HepG2 (cell line): Measurements from ENCODE around the gene UBTD1. TPM values are rescaled to one million over a fixed set of nuclear protein-coding genes. Genes with fewer than 3 reads are reported as not detected.

Source experiments
- ATAC-seq: fragments of 200-7000 bp; cut with Tn5 transposase; 3 replicates; pipeline ENCODE4 v1.9.1; 2020; ENCODE audit warnings: mild to moderate bottlenecking, moderate library complexity
- BruUV-seq: library from RNA; stranded (reverse); fragments of 400-500 nt; replicated peaks from 2 replicates; lab custom pipeline; 2021; lab: Mats Ljungman, UMichigan
- CTCF ChIA-PET: fragments of 300-600 bp; formaldehyde crosslinking; extraction: SDS; loops from one replicate; lab custom pipeline; 2021; ENCODE audit warnings: low total read pairs, inconsistent platforms, low intra/inter-chr PET ratio; lab: Yijun Ruan, JAX
- POLR2A ChIA-PET: fragments of 350-600 bp; sonication (Branson Sonifier 250); formaldehyde crosslinking; loops from one replicate; lab custom pipeline; 2020; ENCODE audit warnings: antibody characterized with exemption, inconsistent platforms; lab: Yijun Ruan, JAX
- DNase-seq: peaks from one replicate; pipeline ENCODE4 v3.0.0-alpha.2; 2015; ENCODE audit warnings: low spot score
- FAIRE-seq: peaks from 3 replicates; lab custom pipeline; 2011; peaks lifted over from hg19 to GRCh38; lab: Jason Lieb, UNC
- H2AFZ ChIP-seq: one replicate; pipeline ENCODE4 v1.6.1; 2011; ENCODE audit warnings: low read length, inconsistent platforms
- H3K27ac ChIP-seq: fragments of 300-600 bp; 3 replicates; pipeline ENCODE4 v1.8.0; 2011; ENCODE audit warnings: mixed run types, mild to moderate bottlenecking, mixed read lengths, low read length, inconsistent platforms; ENCODE audit not compliant: insufficient read depth; ENCODE audit errors: extremely low read length
- H3K27me3 ChIP-seq, 2 experiments: fragments of 200-600 bp in 1 of 2; 2 replicates in 1 of 2; 3 replicates in 1 of 2; pipeline versions ENCODE4 v1.6.0 to v1.8.0; 2011; ENCODE audit warnings: low read length in 2 of 2, mild to moderate bottlenecking in 2 of 2, moderate library complexity in 2 of 2, inconsistent platforms in 1 of 2; ENCODE audit not compliant: insufficient read depth in 2 of 2, control insufficient read depth in 1 of 2
- H3K36me3 ChIP-seq, 2 experiments: fragments of 200-600 bp in 1 of 2; replicated peaks in 1 of 2; 2 replicates in 1 of 2; 3 replicates in 1 of 2; pipeline versions ENCODE4 v1.5.1 to v1.8.0; 2011; ENCODE audit warnings: low read length in 2 of 2, inconsistent platforms in 1 of 2; ENCODE audit not compliant: insufficient read depth in 2 of 2, control insufficient read depth in 1 of 2
- H3K4me1 ChIP-seq: 2 replicates; pipeline ENCODE4 v1.5.1; 2012; ENCODE audit warnings: low read length, inconsistent platforms; ENCODE audit not compliant: insufficient read depth
- H3K4me2 ChIP-seq: 2 replicates; pipeline ENCODE4 v1.6.0; 2011; ENCODE audit warnings: low read depth, low read length, inconsistent platforms
- H3K4me3 ChIP-seq, 3 experiments: fragments of 200-600 bp in 1 of 3; sonication (generic), shearing (Covaris generic) in 1 of 3; replicated peaks in 1 of 3; 2 replicates each; pipeline ENCODE4 v1.5.1; 2011 to 2016; ENCODE audit warnings: low read length in 3 of 3, inconsistent platforms in 2 of 3, low read depth in 2 of 3, mild to moderate bottlenecking in 2 of 3, control low read depth in 1 of 3, mixed read lengths in 1 of 3; ENCODE audit not compliant: insufficient read depth in 1 of 3
- H3K79me2 ChIP-seq: one replicate; pipeline ENCODE4 v1.6.1; 2011; ENCODE audit warnings: low read length, inconsistent platforms; ENCODE audit not compliant: insufficient read depth
- H3K9ac ChIP-seq: 2 replicates; pipeline ENCODE4 v1.6.0; 2011; ENCODE audit warnings: mild to moderate bottlenecking, low read depth, low read length, inconsistent platforms; ENCODE audit not compliant: insufficient read depth
- H3K9me3 ChIP-seq: 2 replicates; pipeline ENCODE4 v1.5.1; 2012; ENCODE audit warnings: mild to moderate bottlenecking, low read length
- H4K20me1 ChIP-seq: 2 replicates; pipeline ENCODE4 v1.6.0; 2011; ENCODE audit warnings: inconsistent platforms, mild to moderate bottlenecking, low read length, moderate library complexity; ENCODE audit not compliant: insufficient read depth
- CBFB ChIP-seq: sonication (generic); formaldehyde crosslinking; IDR thresholded peaks from 2 replicates; pipeline ENCODE4 v1.4.0; 2020; ENCODE audit warnings: missing genetic modification reagents
- CCDC6 ChIP-seq: sonication (generic); formaldehyde crosslinking; IDR thresholded peaks from 2 replicates; pipeline ENCODE4 v1.8.1; 2022; ENCODE audit warnings: mild to moderate bottlenecking, missing genetic modification reagents, moderate library complexity
- ETV5 ChIP-seq: IDR thresholded peaks from 2 replicates; pipeline ENCODE4 v1.6.1; 2018; ENCODE audit warnings: missing biosample characterization, missing genetic modification reagents, inconsistent platforms, borderline replicate concordance
- FOSL2 ChIP-seq: sonication (generic); formaldehyde crosslinking; IDR thresholded peaks from 2 replicates; pipeline ENCODE4 v1.4.0; 2020; ENCODE audit warnings: missing genetic modification reagents
- GATAD1 ChIP-seq: IDR thresholded peaks from 2 replicates; pipeline ENCODE4 v1.6.1; 2016; ENCODE audit warnings: missing genetic modification reagents, missing compliant biosample characterization
- HMG20B ChIP-seq: conservative IDR thresholded peaks from 2 replicates; pipeline ENCODE4 v1.6.1; 2016; ENCODE audit warnings: missing genetic modification reagents, missing compliant biosample characterization
- IRF2 ChIP-seq: IDR thresholded peaks from 2 replicates; pipeline ENCODE4 v1.6.1; 2018; ENCODE audit warnings: missing genetic modification reagents, missing compliant biosample characterization
- KLF11 ChIP-seq: IDR thresholded peaks from 2 replicates; pipeline ENCODE4 v1.6.1; 2016; ENCODE audit warnings: missing compliant biosample characterization
- MAFF ChIP-seq: IDR thresholded peaks from 2 replicates; pipeline ENCODE4 v1.6.1; 2011; ENCODE audit warnings: low read depth, low read length, improper control_type of control experiment
- MXI1 ChIP-seq: IDR thresholded peaks from 3 replicates; pipeline ENCODE4 v1.6.1; 2012; ENCODE audit warnings: low read depth, low read length, inconsistent platforms, borderline replicate concordance
- NCOA5 ChIP-seq: sonication (generic); formaldehyde crosslinking; IDR thresholded peaks from 2 replicates; pipeline ENCODE4 v1.4.0; 2020; ENCODE audit warnings: missing genetic modification reagents
- NFIC ChIP-seq: IDR thresholded peaks from 2 replicates; pipeline ENCODE4 v1.6.1; 2012; ENCODE audit warnings: mild to moderate bottlenecking, low read length, inconsistent platforms
- PHF5A ChIP-seq: IDR thresholded peaks from one replicate; pipeline ENCODE4 v1.6.1; 2018; ENCODE audit warnings: low read depth, missing genetic modification reagents; ENCODE audit not compliant: unreplicated experiment
- PLRG1 ChIP-seq: fragments of 450-650 bp; conservative IDR thresholded peaks from 2 replicates; pipeline ENCODE4 v1.6.1; 2016
- RBM39 ChIP-seq: fragments of 200-400 bp; formaldehyde crosslinking; IDR thresholded peaks from one replicate; pipeline ENCODE4 v1.6.1; 2018; ENCODE audit warnings: antibody characterized with exemption, mild to moderate bottlenecking, low read depth, low read length; ENCODE audit not compliant: poor library complexity, severe bottlenecking
- SAP130 ChIP-seq: IDR thresholded peaks from 2 replicates; pipeline ENCODE4 v1.6.1; 2016; ENCODE audit warnings: low read depth
- ZFY ChIP-seq: sonication (generic); formaldehyde crosslinking; IDR thresholded peaks from 2 replicates; pipeline ENCODE4 v1.4.0; 2020; ENCODE audit warnings: missing genetic modification reagents
- ZNF12 ChIP-seq: sonication (generic); formaldehyde crosslinking; IDR thresholded peaks from 2 replicates; pipeline ENCODE4 v1.5.0; 2020; ENCODE audit warnings: missing genetic modification reagents
- ZNF263 ChIP-seq: sonication (generic); formaldehyde crosslinking; IDR thresholded peaks from 2 replicates; pipeline ENCODE4 v1.4.0; 2020; ENCODE audit warnings: missing genetic modification reagents
- ZNF670 ChIP-seq: sonication (generic); formaldehyde crosslinking; IDR thresholded peaks from 2 replicates; pipeline ENCODE4 v1.8.0; 2022; ENCODE audit warnings: mild to moderate bottlenecking, missing genetic modification reagents, borderline replicate concordance
- ZNF672 ChIP-seq: sonication (generic); formaldehyde crosslinking; IDR thresholded peaks from 2 replicates; pipeline ENCODE4 v1.8.1; 2022; ENCODE audit warnings: missing genetic modification reagents
- ZNF674 ChIP-seq: sonication (generic); formaldehyde crosslinking; IDR thresholded peaks from 2 replicates; pipeline ENCODE4 v1.5.0; 2020; ENCODE audit warnings: low read depth, mild to moderate bottlenecking, missing genetic modification reagents
- ZNF788 ChIP-seq: sonication (generic); formaldehyde crosslinking; IDR thresholded peaks from 2 replicates; pipeline ENCODE4 v1.5.0; 2020; ENCODE audit warnings: mild to moderate bottlenecking, missing genetic modification reagents, borderline replicate concordance
- WGBS: methylation state at CpG from one replicate; pipeline ENCODE4 v1.1.6; 2017; ENCODE audit warnings: low lambda C conversion rate; 5-methylcytosine and 5-hydroxymethylcytosine counted together
- in situ Hi-C: cut with HindIII; loops from 2 replicates; pipeline ENCODE4 v1.10.0; 2017; ENCODE audit warnings: low pct_unique_long_range_greater_than_20kb; ENCODE audit not compliant: extremely low pct_ligation_motif_present
- intact Hi-C: fragments of 100-400 bp; cut with micrococcal nuclease; formaldehyde crosslinking; loops from one replicate; pipeline ENCODE4 v1.10.0; 2022; ENCODE audit not compliant: unreplicated experiment
- polyA plus RNA-seq, 8 experiments: library from polyadenylated mRNA; depleted of rRNA in 3 of 8; stranded (reverse) in 7 of 8; unstranded in 1 of 8; fragments of >200 nt; fragmentation: Illumina TruSeq in 4 of 8; extraction: Trizol in 4 of 8; gene quantifications; 2 replicates each; pipeline versions ENCODE4 v1.2.1 to v1.2.3, GENCODE V29; 2011 to 2016; ENCODE audit warnings: low read depth in 4 of 8, missing spikeins in 1 of 8, mixed read lengths in 1 of 8; ENCODE audit not compliant: insufficient read depth in 1 of 8
- total RNA-seq, 5 experiments: library from RNA; depleted of rRNA; stranded (reverse); fragments of >200 nt; fragmentation: Illumina TruSeq; extraction: Trizol; gene quantifications; 2 replicates each; pipeline ENCODE4 v1.2.3, GENCODE V29; 2016; ENCODE audit warnings: low read depth in 1 of 5
- TF ChIP-seq, protein P1 (sequence below): sonication (generic); IDR thresholded peaks from 2 replicates; pipeline ENCODE4 v1.6.1; 2016; ENCODE audit warnings: low read depth, borderline replicate concordance
- TF ChIP-seq, protein P2 (sequence below): sonication (generic); formaldehyde crosslinking; IDR thresholded peaks from 2 replicates; pipeline ENCODE4 v1.4.0; 2020; ENCODE audit warnings: missing genetic modification reagents

The UBTD1 gene
- total and polyA plus RNA-seq, 2 of the 13 experiments (the other 11 are each of a cell fraction or from before 2014, with no cell fraction given) = 7.9 to 10.0 TPM

DNA sequence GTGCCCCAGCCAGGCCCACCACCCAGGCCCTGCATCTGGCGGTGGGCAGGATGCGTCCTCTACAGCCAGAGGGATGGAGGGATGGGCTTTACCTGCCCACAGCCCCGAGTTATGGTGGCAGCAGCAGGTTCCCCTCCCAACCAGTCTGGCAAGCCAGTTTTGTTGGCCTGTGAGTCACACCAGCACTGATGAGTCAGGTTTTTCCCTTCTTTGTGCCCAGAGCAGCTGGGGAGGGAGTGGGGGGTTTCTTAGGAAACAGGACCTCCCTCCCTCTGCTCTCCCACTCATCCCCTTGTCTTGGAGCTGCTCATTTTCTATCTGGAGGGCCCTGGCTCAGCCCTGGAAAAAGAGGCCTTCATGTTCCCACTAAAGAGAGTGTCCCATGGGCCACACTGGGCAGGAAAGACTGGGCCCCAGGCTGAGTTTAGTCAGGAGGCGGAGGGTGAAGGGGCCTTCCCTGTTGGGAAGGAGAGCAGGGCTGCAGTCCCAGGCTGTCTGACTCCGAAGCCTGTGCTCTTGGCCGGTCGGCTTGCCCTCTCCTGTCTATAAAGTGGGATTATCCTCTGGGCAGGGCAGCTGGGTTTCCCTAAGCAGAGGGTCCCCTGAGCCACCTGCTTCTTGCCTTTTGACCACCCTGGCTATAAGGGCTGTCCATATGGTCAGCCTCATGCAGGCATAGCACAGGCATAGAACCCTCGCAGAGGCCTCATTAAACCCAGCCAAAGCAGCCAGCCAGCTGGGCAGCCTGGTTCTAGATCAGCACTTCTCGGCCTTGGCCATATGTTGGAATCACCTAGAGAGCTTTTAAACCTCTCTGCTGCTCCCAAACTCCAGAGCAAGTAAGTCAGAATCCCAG lies 43.7 kb downstream of the UBTD1 start (continued):
- no peak for TF ChIP-seq PHF5A (CRISPR knock-in tag)
- TF ChIP-seq ZNF672 (CRISPR knock-in tag) = no peak
- TF ChIP-seq ZNF788 (CRISPR knock-in tag) = no peak
- no peak for TF ChIP-seq ZNF674 (CRISPR knock-in tag)
- TF ChIP-seq ZFY (CRISPR knock-in tag) = no peak
- no peak for TF ChIP-seq NCOA5 (CRISPR knock-in tag)
- TF ChIP-seq MAFF = 0 out of 2 replicates have a peak, but pooled peaks have one; percentile 19

DNA sequence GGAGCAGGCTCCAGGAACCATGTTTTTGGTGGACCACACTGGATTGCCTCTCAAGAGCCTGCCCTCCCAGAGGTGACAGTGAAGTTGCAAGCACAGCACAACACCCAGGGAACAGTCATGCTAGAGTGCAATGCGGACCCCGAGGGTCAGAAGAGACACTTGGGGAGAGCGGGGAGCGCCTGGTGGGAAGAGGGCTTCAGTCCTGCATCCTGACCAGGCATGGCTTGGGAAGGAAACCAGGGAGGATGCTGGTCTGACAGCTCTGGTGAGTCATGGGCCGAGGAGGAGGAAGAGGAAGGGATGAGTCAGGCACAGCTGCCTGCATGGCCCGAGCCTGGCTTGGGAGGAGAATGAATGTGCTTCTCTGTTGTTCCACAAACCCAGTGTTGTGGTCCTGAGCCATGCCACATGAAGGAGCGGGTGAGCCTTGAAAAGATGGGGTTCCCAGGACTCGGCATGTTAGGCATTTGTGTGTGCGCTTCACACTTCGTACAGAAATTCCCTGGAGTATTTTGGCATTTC lies 44.4 kb downstream of the UBTD1 start:
- ATAC-seq (peak; percentile 78), DNase-seq (peak; percentile 50), FAIRE-seq (no peak)
- H3K9me3 ChIP-seq = no peaks in the 10 kb centered on the region
- ChIA-PET POLR2A (interaction anchor here (1.3 kb wide), 1 partner anchor 41 kb away, joined by 3 read pairs; the partner anchor contains the start of gene HOGA1), CTCF (no interaction called here)
- peaks cover 17% of the 10 kb centered on the region for H3K4me1 ChIP-seq
- H3K27ac ChIP-seq = no peak overlapping the region
- H3K4me2 ChIP-seq = no peak overlapping the region
- WGBS = 78% methylated on average over 9 of the region's 10 CpGs
- no peaks in the 10 kb centered on the region for H3K27me3 ChIP-seq
- in situ Hi-C loops (no loop called here), intact Hi-C loops (no loop called here)
- no peak overlapping the region for H3K9ac ChIP-seq
- no peak overlapping the region for H2AFZ ChIP-seq
- H3K4me3 ChIP-seq = no peak overlapping the region
- H3K36me3 ChIP-seq = no peaks in the 10 kb centered on the region
- no peaks in the 10 kb centered on the region for H4K20me1 ChIP-seq
- BruUV-seq = no TSS peak
- H3K79me2 ChIP-seq = no peaks in the 10 kb centered on the region
- TF ChIP-seq ETV5 (CRISPR knock-in tag) (peak; percentile 24; the same call in 1 of the 2 replicates), MXI1 (peak; percentile 26; the same call in 1 of the 3 replicates), ZNF12 (CRISPR knock-in tag) (0 out of 2 replicates have a peak, but pooled peaks have one; percentile 62), CCDC6 (CRISPR knock-in tag) (no peak), FOSL2 (peak; percentile 94), ZNF670 (CRISPR knock-in tag) (no peak), ZNF263 (CRISPR knock-in tag) (peak; percentile 80), RBM39 (no peak), PLRG1 (no peak), IRF2 (CRISPR knock-in tag) (no peak), CBFB (CRISPR knock-in tag) (no peak), HMG20B (no peak), NFIC (no peak), SAP130 (CRISPR knock-in tag) (peak; percentile 67), GATAD1 (no peak), KLF11 (no peak)
- TF ChIP-seq, protein P1, sequence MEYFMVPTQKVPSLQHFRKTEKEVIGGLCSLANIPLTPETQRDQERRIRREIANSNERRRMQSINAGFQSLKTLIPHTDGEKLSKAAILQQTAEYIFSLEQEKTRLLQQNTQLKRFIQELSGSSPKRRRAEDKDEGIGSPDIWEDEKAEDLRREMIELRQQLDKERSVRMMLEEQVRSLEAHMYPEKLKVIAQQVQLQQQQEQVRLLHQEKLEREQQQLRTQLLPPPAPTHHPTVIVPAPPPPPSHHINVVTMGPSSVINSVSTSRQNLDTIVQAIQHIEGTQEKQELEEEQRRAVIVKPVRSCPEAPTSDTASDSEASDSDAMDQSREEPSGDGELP = peak; percentile 34; the same call in 1 of the 2 replicates
- TF ChIP-seq, protein P2, sequence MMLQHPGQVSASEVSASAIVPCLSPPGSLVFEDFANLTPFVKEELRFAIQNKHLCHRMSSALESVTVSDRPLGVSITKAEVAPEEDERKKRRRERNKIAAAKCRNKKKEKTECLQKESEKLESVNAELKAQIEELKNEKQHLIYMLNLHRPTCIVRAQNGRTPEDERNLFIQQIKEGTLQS (CRISPR knock-in tag) = peak; percentile 71
